GDM1 (cell line): Measurements from ENCODE around the gene TNFAIP6.
"Not testable (repeated sequence)": the region's sequence is repeated elsewhere in the genome, so short reads cannot be mapped to it uniquely, and the experiment has no call there.

Experiments
- DNase-seq: peaks from one replicate; lab custom pipeline; 2025; lab: John Stamatoyannopoulos, UW

TNFAIP6 gene, protein sequence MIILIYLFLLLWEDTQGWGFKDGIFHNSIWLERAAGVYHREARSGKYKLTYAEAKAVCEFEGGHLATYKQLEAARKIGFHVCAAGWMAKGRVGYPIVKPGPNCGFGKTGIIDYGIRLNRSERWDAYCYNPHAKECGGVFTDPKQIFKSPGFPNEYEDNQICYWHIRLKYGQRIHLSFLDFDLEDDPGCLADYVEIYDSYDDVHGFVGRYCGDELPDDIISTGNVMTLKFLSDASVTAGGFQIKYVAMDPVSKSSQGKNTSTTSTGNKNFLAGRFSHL

DNA sequence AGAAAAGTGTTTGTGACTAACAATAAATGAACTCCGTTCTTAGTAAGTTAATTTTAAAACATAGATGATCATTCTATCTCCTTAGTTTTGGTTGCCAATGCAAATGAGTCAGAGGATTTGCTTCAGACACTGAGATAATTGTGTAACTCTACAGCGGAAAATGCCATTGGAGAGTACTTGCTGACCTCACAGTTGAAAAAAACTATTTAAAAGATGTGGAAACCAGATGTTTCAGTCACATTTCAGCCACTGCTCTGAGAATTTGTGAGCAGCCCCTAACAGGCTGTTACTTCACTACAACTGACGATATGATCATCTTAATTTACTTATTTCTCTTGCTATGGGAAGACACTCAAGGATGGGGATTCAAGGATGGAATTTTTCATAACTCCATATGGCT lies at the start of gene TNFAIP6:
Gene TNFAIP6 (plus strand): TSS at position 234 of the 400 bp plus-strand sequence. CDS start 75 bp downstream, at position 309.
- DNase-seq = no peak

DNA sequence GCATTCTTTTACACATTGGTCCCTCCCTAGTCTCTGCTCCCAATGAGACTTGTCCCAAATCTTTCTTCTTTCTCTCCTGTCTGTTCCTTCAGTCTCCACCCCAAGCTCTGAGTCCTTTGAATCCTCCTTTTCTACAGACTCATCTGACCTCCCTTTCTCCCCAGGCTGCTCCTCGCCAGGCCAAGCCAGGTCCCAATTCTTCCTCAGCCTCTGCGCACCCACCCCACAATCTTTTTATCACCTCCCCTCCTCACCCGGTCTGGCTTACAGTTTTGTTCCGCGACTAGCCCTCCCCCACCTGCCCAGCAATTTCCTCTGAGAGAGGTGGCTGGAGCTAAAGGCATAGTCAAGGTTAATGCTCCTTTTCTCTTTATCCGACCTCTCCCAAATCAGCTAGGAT lies 47.1 kb upstream of the TNFAIP6 start:
- not testable (repeated sequence) for DNase-seq

DNA sequence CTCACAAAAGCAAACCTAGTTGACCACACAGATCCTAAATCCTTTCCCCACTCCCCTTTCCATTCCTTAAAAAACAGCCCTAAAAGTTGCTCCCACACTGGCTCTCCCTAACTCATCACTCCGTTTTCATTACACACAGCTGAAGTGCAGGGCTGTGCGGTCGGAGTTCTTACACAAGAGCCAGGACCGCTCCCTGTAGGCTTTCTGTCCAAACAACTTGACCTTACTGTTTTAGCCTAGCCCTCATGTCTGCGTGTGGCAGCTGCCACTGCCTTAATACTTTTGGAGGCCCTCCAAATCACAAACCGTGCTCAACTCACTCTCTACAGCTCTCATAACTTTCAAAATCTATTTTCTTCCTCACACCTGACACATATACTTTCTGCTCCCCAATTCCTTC lies 45.0 kb upstream of the TNFAIP6 start:
- DNase-seq = not testable (repeated sequence)

DNA sequence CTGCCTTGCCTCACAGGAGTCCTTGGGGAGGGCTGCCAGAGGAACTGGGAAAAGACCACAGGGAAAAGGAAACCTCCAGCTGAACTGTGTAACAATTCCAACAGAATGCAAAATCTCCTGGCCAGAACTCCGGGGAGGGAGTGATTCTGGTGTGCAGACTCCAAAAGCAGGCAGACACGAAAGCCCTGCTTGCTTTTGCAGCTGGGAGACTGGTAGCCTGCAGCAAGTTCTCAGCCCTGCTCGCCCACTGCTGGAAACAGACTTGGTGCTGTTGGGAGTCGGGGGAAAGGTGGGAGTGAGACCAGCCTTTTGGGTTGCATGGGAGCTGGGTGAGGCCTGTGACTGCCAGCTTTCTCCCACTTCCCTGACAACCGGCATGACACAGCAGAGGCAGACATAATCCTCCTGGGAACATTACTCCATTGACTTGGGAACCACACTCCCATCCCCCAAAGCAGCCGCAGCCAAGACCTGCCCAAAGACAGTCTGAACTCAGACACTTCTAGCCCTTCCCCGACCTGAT lies 42.0 kb upstream of the TNFAIP6 start:
- DNase-seq = no peak

DNA sequence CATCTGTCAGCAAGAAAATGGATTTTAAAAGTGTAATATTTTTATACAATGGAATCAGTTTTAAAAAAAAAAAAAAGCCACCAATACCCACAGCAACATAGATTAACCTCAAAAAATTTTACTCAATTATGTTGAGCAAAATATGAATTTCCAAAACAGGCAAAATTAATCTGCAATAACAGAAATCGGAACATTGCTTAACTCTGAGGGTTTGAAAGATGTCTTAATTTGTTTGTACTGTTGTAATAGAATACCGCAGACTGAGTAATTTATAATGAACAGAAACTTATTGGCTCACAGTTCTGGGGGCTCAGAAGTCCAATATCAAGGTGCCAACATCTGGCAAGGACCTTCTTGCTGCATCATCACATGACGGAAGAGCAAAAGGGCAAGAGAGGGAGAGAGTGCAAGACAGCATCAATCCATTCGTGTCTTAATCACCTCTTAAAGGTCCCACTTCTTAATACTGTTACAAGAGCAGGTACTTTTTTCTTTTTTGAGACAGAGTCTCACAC lies 31.8 kb upstream of the TNFAIP6 start:
- no peak for DNase-seq

DNA sequence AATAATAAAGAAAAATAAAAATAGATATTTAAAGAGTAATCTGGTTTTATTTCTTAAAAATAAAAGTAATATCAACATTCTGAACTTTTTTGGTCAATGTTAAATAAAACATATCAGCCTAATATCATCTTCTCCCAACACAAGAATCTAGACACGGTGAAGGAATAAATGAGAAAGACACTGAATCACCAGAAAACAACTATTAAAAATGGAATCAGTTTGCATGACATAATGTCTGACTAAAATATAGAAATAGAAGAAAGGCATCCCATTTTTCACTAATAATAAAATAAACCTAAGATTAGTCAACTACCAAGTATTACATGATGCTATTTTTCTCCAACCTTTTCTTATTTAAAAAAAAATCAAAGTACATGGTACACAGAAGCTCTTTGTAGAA lies 30.8 kb upstream of the TNFAIP6 start:
- DNase-seq = no peak

DNA sequence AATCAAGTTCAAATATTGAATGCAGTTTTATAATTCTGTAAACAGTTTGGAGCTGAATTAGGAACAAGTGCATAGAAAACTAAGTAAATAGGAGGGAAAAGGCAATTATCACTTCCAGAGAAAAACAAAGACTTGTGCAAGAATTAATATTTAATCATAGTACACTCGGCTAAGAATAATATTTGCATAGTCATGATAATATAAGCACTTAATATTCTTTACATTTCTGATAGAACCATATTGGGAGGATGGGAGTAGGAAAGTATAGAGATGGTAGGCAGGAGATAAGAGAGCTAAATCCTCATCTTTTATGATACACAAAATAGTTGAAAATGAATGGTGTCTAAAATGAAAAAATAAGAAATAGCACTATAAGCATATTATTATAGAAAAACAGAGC lies 27.4 kb upstream of the TNFAIP6 start:
- DNase-seq = no peak

DNA sequence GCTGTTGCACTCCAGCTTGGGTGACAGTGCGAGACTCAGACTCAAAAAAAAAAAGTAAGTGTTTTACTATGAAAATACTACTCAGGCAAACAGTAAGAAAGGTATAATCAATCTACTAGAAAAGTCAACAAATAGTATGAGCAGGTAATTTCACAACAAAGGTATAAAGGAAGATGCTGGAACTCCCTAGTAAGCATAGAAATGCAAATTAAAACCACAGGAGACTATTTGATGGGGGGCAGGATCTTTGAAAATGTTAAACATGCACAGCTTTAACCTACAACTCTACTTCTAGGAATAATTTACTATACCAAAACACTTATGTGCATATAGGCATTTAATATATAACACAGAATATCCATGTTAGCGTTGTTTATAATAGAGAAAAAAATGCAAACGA lies 24.3 kb upstream of the TNFAIP6 start:
- no peak for DNase-seq

DNA sequence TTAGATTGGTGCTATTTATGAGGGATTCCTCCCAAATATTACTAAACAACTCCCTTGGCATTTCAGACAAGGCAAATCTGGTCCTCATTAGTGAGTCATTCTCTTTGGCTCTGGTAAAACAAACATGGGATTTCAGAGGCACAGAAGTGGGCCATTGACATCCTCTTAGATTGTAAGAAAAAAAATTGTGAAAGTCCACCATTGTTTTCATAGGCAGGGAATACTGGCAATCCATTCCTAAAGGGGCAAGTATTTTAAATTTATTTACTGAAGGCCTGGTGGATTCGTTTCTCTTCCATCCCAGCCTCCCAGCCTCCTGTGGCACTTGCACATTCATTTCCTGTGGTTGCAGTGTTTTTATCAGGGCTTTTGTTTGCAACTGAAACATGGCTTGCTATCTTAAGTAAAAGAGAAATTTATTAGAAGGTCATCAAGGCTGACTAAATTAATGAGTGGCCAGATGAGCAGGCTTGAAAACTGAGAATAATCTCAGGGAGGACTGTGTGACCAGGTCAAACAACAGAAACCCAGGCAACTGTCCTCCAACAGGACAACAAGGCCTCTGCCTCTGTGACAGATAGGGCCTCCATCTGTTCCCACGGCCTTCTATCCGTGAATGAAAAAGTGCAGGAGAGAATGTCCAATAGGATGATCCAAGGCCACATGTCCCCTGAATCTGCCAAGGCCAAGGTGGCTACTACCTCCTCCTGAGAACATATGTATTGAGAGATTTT lies 23.1 kb upstream of the TNFAIP6 start:
- DNase-seq = peak; percentile 20

DNA sequence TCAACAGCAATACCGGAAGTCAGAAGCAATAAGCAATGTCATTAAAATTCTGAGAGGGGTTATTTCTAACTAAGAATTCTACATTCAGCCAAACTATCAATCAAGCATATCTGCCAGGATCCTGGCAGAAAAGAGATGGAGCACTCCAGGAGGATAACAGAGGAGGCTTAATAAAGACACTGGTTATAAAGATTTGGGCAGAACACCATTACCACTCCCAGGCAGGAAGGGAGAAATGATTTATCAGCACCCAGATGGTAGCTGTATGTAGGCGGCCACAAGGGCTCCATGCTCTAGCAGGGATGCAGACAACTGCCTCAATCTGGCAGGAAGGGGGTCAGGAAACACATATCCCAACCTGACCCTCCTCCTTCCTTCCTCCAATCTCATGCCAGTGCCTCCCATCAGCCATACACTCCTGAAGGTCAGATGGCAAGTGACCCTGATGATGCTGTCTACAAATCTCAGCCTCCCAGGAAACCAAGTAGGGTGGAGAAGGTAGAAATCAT lies 20.5 kb upstream of the TNFAIP6 start:
- DNase-seq = no peak

DNA sequence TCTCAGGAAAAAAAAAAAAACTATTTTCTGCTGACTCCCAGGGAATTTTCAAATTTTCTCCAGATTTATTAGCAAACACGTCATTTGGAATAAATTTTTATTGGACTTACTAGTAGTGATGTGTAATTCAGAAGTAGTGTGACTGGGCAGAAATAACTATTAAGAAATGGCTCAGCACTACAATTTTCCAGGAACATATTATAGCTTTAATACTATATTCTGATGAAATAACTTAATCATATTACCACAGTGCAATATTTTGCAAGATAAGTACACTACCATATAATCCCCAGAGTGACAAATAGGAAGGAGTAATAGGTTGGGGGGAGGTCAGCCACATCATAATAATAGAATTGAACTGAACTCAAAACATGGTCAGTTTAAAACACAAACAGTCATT lies 19.7 kb upstream of the TNFAIP6 start:
- no peak for DNase-seq

DNA sequence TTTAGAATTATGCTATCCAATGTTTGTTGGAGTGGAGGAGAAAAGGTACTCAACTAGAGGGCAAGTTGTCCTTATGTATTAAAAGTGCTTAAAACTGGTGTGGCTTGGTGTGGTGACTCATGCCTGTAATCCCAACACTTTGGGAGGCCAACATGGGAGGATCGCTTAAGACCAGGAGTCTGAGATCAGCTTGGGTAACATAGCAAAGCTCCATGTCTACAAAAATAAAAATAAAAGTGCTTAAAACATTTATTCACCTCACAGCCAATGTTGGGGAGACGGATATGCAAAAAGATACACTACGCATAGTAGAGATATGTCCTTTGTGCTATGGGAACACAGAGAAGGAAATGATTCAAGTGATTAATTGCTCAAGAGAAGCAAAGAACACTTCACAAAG lies 19.3 kb upstream of the TNFAIP6 start:
- DNase-seq = no peak

DNA sequence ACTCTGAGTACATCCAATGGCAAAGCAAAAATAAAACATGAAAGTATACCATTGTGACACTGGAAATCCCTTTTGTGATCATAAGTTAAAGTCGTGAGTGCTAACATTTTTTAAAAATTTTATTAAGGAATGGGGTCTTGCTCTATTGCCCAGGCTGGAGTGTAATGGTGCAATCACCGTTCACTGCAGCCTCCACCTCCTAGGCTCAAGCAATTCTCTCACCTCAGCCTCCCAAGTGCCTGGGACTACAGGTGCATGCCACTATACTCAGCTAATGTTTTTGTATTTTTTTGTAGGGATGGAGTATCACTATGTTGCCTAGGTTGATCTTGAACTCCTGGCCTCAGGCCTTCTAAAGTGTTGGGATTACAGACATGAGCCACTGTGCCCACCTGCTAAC lies 14.3 kb upstream of the TNFAIP6 start:
- no peak for DNase-seq

DNA sequence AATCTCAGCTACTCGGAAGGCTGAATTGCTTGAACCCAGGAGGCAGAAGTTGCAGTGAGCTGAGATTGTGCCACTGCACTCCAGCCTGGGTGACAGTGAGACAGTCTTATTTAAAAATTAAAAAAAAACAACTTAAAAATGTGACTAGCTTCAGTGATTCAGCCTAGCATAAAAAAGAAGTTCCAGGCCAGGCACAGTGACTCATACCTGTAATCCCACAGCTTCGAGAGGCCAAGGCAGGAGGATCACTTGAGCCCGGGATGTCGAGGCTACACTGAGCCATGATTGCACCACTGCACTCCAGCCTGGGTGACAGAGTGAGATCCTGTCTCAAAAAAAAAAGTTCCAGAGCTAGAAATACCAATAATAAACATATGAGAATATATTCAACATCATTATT lies 13.2 kb upstream of the TNFAIP6 start:
- DNase-seq = not testable (repeated sequence)

DNA sequence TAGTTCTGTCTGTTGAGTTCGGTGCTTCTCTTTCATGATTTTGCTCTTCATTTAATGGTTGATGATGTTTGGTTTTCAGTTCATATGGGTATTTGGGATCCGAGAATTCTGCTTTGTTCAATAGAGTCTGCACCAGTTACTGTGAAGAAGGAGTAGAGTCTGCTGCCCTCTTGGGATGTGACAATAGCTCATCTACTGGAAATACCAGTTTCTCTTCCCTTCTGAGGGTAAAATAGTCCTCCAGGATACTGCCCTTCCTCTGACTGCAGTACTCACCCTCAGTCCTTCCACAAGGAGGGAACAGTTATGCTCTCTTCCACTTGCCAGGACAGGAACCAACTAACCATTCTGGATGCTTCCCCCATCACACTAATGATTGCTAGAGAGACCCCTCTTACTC lies 12.5 kb upstream of the TNFAIP6 start:
- DNase-seq = no peak

DNA sequence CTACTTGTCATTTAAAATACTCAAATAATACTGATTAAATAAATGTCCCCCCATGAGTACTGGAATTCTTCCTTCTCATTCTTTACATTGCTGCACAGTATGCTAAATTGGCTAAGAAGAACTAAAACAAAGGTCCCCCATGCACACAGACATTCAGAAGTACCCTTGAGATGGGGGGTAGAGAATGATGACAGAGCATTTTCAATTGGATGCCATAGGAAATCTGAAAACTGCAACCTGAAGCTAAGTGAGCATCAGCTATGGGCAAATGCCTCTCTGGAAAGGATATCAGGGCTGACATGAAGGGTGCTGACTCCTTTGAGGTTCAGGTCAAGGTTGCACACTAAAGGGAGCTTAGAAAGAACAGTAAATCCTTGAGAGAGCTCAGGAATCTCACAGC lies 10.1 kb upstream of the TNFAIP6 start:
- DNase-seq = no peak

DNA sequence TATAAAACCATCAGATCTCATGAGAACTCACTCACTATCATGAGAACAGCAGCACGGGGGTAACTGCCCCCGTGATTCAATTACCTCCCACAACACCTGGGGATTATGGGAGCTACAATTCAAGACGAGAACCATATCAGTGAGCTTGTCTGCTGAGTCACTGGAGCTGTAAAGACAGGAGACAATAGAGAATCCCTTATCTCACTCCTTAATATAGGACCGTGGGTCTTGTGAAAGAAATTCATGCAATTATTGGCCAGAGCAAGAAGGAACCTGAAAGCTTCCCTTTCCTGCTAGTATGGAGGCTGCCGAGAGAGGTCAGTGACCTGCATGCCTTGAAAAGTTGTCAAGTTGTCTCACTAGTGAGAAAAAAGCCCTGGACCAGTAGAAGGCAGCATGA lies 9.5 kb upstream of the TNFAIP6 start:
- DNase-seq = no peak

DNA sequence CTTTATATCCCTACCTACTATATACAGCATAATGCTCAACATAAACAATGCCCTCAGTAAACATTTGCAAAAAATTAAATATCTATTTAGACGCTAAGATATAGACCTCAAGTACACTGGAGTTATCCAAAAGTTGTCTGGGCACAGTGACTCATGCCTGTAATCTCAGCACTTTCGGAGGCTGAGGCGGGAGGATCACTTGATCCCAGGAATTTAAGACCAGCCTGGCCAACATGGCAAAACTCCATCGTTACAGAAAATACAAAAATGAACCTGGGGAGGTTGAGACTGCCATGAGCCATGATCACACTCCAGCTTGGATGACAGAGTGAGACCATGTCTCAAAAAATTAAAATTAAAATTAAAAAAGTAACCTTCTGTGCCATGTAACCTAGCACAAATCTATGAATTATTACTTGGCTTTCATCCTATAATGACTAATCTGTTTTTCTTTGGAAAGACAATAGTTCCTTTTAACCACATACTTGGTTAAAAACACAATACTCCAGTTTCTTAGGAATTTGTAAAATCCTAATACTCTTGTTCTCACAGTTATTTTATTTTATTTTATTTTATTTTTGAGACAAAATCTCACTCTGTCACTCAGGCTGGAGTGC lies 6.7 kb upstream of the TNFAIP6 start:
- DNase-seq = no peak

DNA sequence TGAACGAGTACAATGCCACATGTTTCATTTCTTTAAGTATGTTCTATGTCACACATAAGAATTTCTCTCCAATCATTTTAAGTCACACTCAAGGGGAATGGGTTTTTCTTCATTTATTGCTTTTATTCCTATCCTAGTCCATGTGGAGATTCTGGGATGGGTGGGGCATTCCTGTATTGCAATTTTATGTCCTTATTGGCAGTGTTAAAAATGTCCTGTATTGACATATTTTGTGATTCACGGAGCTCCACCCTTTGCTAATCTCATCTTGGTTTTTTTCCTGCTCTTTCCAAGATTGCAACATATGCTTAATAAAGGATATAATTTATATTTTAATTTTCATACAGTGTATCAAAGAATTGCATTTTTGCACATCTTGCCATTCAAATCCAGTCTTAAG lies 3.4 kb upstream of the TNFAIP6 start:
- DNase-seq = no peak

DNA sequence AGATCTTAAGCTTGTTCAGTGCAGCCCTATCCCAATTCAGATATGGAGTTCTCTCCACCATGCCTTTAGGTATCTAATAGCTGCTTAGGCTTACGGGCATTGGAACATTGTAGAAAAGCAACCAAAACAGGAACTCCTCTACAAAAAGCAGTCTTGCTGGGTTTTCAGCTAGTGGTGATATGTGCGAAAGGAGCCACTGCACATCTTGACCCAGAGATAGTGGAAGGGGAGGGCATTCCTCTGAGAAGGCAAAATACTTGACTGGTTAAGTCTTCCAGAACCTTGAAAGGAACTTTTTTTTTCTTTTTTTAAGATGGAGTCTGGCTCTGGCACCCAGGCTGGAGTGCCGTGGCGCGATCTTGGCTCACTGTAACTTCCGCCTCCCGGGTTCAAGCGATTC lies 2.6 kb upstream of the TNFAIP6 start:
- no peak for DNase-seq

DNA sequence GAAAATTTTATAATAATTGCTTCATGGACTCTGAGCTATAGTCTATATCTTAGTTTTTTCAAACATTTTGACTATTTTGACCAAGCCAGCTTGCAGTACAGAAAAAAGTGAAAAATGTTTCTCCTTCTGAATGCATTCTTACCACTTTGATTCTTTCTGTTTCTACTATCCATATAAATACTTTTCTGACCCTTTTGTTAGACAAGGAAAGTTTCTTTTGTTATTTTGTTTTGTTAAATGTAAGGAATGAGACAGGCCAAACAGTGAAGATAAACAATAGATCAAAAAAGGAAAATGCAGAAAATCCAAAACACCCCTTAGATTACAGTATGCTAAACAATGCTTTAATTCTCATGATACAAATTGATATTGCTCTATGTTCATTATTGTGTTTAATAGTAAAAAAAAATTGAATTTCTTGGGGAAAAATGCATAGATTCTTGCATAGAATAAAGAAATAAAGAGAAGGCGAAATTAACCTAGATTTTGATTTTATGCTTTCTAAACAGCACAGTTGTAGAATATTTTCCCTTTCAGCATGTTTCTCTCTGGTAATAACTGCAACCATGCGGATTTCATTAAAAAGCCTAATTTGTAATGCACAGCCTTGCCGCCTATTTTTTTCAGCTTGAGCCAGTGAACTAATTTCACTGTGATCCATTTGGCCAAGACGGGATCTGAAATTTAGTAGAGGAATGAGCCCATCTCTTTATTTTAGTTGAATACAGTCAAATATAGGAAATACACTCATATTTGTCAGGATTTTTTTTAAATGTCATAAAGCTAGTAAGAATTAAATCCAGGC lies 976 bp downstream of the TNFAIP6 start:
- DNase-seq = no peak
